GM12878 (cell line): ENCODE measurements around the gene NEU4.

Source experiments
- BMI1 ChIP-seq: fragments of 450-650 bp; IDR thresholded peaks from 2 replicates; pipeline ENCODE4 v1.6.1; 2016; ENCODE audit warnings: mild to moderate bottlenecking, moderate library complexity, borderline replicate concordance
- CTCF ChIP-seq, 3 experiments: IDR thresholded peaks in 2 of 3; conservative IDR thresholded peaks in 1 of 3; 2 replicates each; pipeline ENCODE4 v1.5.1; 2011; ENCODE audit warnings: low read depth in 3 of 3, low read length in 3 of 3, mild to moderate bottlenecking in 3 of 3, control low read depth in 2 of 3, moderate library complexity in 2 of 3, inconsistent platforms in 1 of 3, mixed read lengths in 1 of 3; ENCODE audit not compliant: control insufficient read depth in 2 of 3, insufficient read depth in 1 of 3; ENCODE audit errors: extremely low read depth in 1 of 3
- E2F8 ChIP-seq: fragments of 450-650 bp; IDR thresholded peaks from 2 replicates; pipeline ENCODE4 v1.6.1; 2018; ENCODE audit warnings: mild to moderate bottlenecking, low read depth, moderate library complexity; ENCODE audit not compliant: partially characterized antibody
- EZH2 ChIP-seq: IDR thresholded peaks from 2 replicates; pipeline ENCODE4 v1.6.1; 2012; ENCODE audit warnings: low read depth, mild to moderate bottlenecking, control low read depth, inconsistent platforms, low read length, borderline replicate concordance; ENCODE audit not compliant: control insufficient read depth
- PML ChIP-seq: IDR thresholded peaks from 2 replicates; pipeline ENCODE4 v1.6.1; 2012; ENCODE audit warnings: low read length, inconsistent platforms
- POLR2A ChIP-seq: IDR thresholded peaks from 2 replicates; pipeline ENCODE4 v1.6.1; 2011; ENCODE audit warnings: low read depth, mild to moderate bottlenecking, low read length
- POLR2AphosphoS5 ChIP-seq: IDR thresholded peaks from 2 replicates; pipeline ENCODE4 v1.6.1; 2011; ENCODE audit warnings: mild to moderate bottlenecking, low read length, inconsistent platforms
- RUNX3 ChIP-seq: IDR thresholded peaks from 2 replicates; pipeline ENCODE4 v1.6.1; 2012; ENCODE audit warnings: low read length, inconsistent platforms
- SMC3 ChIP-seq: IDR thresholded peaks from 2 replicates; pipeline ENCODE4 v1.6.1; 2011; ENCODE audit warnings: low read length, improper control_type of control experiment, borderline replicate concordance

- no peak for TF ChIP-seq CTCF (IDR thresholded peaks at IDR 0.05 in 2 of 3, conservative IDR thresholded peaks at IDR 0.05 in 1 of 3; ENCODE audit: control insufficient read depth in 2 of 3, extremely low read depth in 1 of 3, insufficient read depth in 1 of 3, low read depth in 3 of 3, low read length in 3 of 3)
- TF ChIP-seq SMC3 = no peak
- TF ChIP-seq POLR2A = no peak
- TF ChIP-seq RUNX3 = no peak
- TF ChIP-seq POLR2AphosphoS5 = no peak
- no peak for TF ChIP-seq BMI1
- no peak for TF ChIP-seq PML
- no peak for TF ChIP-seq EZH2
- TF ChIP-seq E2F8 = no peak
Observed at GRCh38 chr2:241852981-241853631, 44.1 kb downstream of the NEU4 start.
